ENCODE measurements around the gene NXN.

The NXN gene

GRCh38 chr17:1011760-1012735 is 32.5 kb upstream of the NXN start:
- Histone ChIP-seq H3K27me3 (ENCODE audit: insufficient read depth, low read length) (no peaks in the 10 kb centered on the region), H3K4me1 (ENCODE audit: insufficient read depth, low read length) (no peaks in the 10 kb centered on the region), H3K9ac (ENCODE audit: low read depth, low read length) (no peak overlapping the region), H3K4me3 (ENCODE audit: low read length) (no peak overlapping the region), H3K27ac (ENCODE audit: low read length) (no peak overlapping the region), H3K36me3 (ENCODE audit: insufficient read depth, low read depth, low read length) (peaks cover 14% of the 10 kb centered on the region; the same call in 1 of the 2 replicates), H3K9me3 (ENCODE audit: insufficient read depth, low read depth, low read length) (no peaks in the 10 kb centered on the region)

GRCh38 chr17:1011138-1011537 is 31.6 kb upstream of the NXN start:
- no peak overlapping the region for H3K27ac ChIP-seq (ENCODE audit: low read length)
- H3K9me3 ChIP-seq (ENCODE audit: insufficient read depth, low read depth, low read length) = no peaks in the 10 kb centered on the region
- no peak overlapping the region for H3K4me3 ChIP-seq (ENCODE audit: low read length)
- peaks cover 15% of the 10 kb centered on the region; the same call in 1 of the 2 replicates for H3K36me3 ChIP-seq (ENCODE audit: insufficient read depth, low read depth, low read length)
- no peak overlapping the region for H3K9ac ChIP-seq (ENCODE audit: low read depth, low read length)
- H3K4me1 ChIP-seq (ENCODE audit: insufficient read depth, low read length) = no peaks in the 10 kb centered on the region
- H3K27me3 ChIP-seq (ENCODE audit: insufficient read depth, low read length) = no peaks in the 10 kb centered on the region

GRCh38 chr17:1010586-1010985 is 31.0 kb upstream of the NXN start:
- Histone ChIP-seq H3K9ac (ENCODE audit: low read depth, low read length) (no peak overlapping the region), H3K27me3 (ENCODE audit: insufficient read depth, low read length) (no peaks in the 10 kb centered on the region), H3K27ac (ENCODE audit: low read length) (no peak overlapping the region), H3K36me3 (ENCODE audit: insufficient read depth, low read depth, low read length) (peaks cover 15% of the 10 kb centered on the region; the same call in 1 of the 2 replicates), H3K9me3 (ENCODE audit: insufficient read depth, low read depth, low read length) (no peaks in the 10 kb centered on the region), H3K4me1 (ENCODE audit: insufficient read depth, low read length) (no peaks in the 10 kb centered on the region), H3K4me3 (ENCODE audit: low read length) (no peak overlapping the region)

- Histone ChIP-seq H3K4me3 (ENCODE audit: low read length) (no peak overlapping the region), H3K36me3 (ENCODE audit: insufficient read depth, low read depth, low read length) (peaks cover 15% of the 10 kb centered on the region; the same call in 1 of the 2 replicates), H3K9ac (ENCODE audit: low read depth, low read length) (no peak overlapping the region), H3K27ac (ENCODE audit: low read length) (no peak overlapping the region), H3K27me3 (ENCODE audit: insufficient read depth, low read length) (no peaks in the 10 kb centered on the region), H3K4me1 (ENCODE audit: insufficient read depth, low read length) (no peaks in the 10 kb centered on the region), H3K9me3 (ENCODE audit: insufficient read depth, low read depth, low read length) (no peaks in the 10 kb centered on the region)
These were observed 30.5 kb upstream of the NXN start for GRCh38 chr17:1010086-1010450.

- H3K36me3 ChIP-seq (ENCODE audit: insufficient read depth, low read depth, low read length) = peaks cover 15% of the 10 kb centered on the region; the same call in 1 of the 2 replicates
- no peak overlapping the region for H3K9ac ChIP-seq (ENCODE audit: low read depth, low read length)
- H3K4me1 ChIP-seq (ENCODE audit: insufficient read depth, low read length) = 0 out of 2 replicates have a peak, but pooled peaks cover 3% of the 10 kb centered on the region
- no peak overlapping the region for H3K27ac ChIP-seq (ENCODE audit: low read length)
- no peak overlapping the region for H3K4me3 ChIP-seq (ENCODE audit: low read length)
- H3K9me3 ChIP-seq (ENCODE audit: insufficient read depth, low read depth, low read length) = no peaks in the 10 kb centered on the region
- H3K27me3 ChIP-seq (ENCODE audit: insufficient read depth, low read length) = no peaks in the 10 kb centered on the region
These were observed 29.9 kb upstream of the NXN start for GRCh38 chr17:1009229-1010085.

GRCh38 chr17:1008008-1008761 is 28.6 kb upstream of the NXN start:
- H3K9me3 ChIP-seq (ENCODE audit: insufficient read depth, low read depth, low read length) = no peaks in the 10 kb centered on the region
- H3K27me3 ChIP-seq (ENCODE audit: insufficient read depth, low read length) = no peaks in the 10 kb centered on the region
- no peak overlapping the region for H3K4me3 ChIP-seq (ENCODE audit: low read length)
- H3K4me1 ChIP-seq (ENCODE audit: insufficient read depth, low read length) = 0 out of 2 replicates have a peak, but pooled peaks cover 3% of the 10 kb centered on the region
- H3K36me3 ChIP-seq (ENCODE audit: insufficient read depth, low read depth, low read length) = peaks cover 20% of the 10 kb centered on the region
- H3K9ac ChIP-seq (ENCODE audit: low read depth, low read length) = no peak overlapping the region
- H3K27ac ChIP-seq (ENCODE audit: low read length) = no peak overlapping the region

GRCh38 chr17:1007310-1008007 is 27.9 kb upstream of the NXN start:
- Histone ChIP-seq H3K36me3 (ENCODE audit: insufficient read depth, low read depth, low read length) (peaks cover 27% of the 10 kb centered on the region), H3K27ac (ENCODE audit: low read length) (no peak overlapping the region), H3K4me1 (ENCODE audit: insufficient read depth, low read length) (0 out of 2 replicates have a peak, but pooled peaks cover 3% of the 10 kb centered on the region), H3K9ac (ENCODE audit: low read depth, low read length) (no peak overlapping the region), H3K4me3 (ENCODE audit: low read length) (no peak overlapping the region), H3K9me3 (ENCODE audit: insufficient read depth, low read depth, low read length) (no peaks in the 10 kb centered on the region), H3K27me3 (ENCODE audit: insufficient read depth, low read length) (no peaks in the 10 kb centered on the region)

- H3K9ac ChIP-seq (ENCODE audit: low read depth, low read length) = no peak overlapping the region
These were observed 26.5 kb upstream of the NXN start for GRCh38 chr17:1006054-1006453.

GRCh38 chr17:1005361-1005946 is 25.9 kb upstream of the NXN start:
- Histone ChIP-seq H3K9ac (ENCODE audit: low read depth, low read length) (no peak overlapping the region), H3K4me1 (ENCODE audit: insufficient read depth, low read length) (0 out of 2 replicates have a peak, but pooled peaks cover 3% of the 10 kb centered on the region), H3K27ac (ENCODE audit: low read length) (no peak overlapping the region), H3K9me3 (ENCODE audit: insufficient read depth, low read depth, low read length) (no peaks in the 10 kb centered on the region), H3K36me3 (ENCODE audit: insufficient read depth, low read depth, low read length) (peaks cover 47% of the 10 kb centered on the region), H3K27me3 (ENCODE audit: insufficient read depth, low read length) (no peaks in the 10 kb centered on the region), H3K4me3 (ENCODE audit: low read length) (no peak overlapping the region)

More at GRCh38 chr17:1006054-1006453, 26.5 kb upstream of the NXN start:
- no peaks in the 10 kb centered on the region for H3K27me3 ChIP-seq (ENCODE audit: insufficient read depth, low read length)
- H3K27ac ChIP-seq (ENCODE audit: low read length) = no peak overlapping the region
- H3K9me3 ChIP-seq (ENCODE audit: insufficient read depth, low read depth, low read length) = no peaks in the 10 kb centered on the region
- peaks cover 41% of the 10 kb centered on the region for H3K36me3 ChIP-seq (ENCODE audit: insufficient read depth, low read depth, low read length)
- no peak overlapping the region for H3K4me3 ChIP-seq (ENCODE audit: low read length)
- H3K4me1 ChIP-seq (ENCODE audit: insufficient read depth, low read length) = 0 out of 2 replicates have a peak, but pooled peaks cover 3% of the 10 kb centered on the region

GRCh38 chr17:1004769-1005295 is 25.3 kb upstream of the NXN start:
- Histone ChIP-seq H3K9me3 (ENCODE audit: insufficient read depth, low read depth, low read length) (no peaks in the 10 kb centered on the region), H3K27me3 (ENCODE audit: insufficient read depth, low read length) (no peaks in the 10 kb centered on the region), H3K4me1 (ENCODE audit: insufficient read depth, low read length) (0 out of 2 replicates have a peak, but pooled peaks cover 3% of the 10 kb centered on the region), H3K27ac (ENCODE audit: low read length) (no peak overlapping the region), H3K36me3 (ENCODE audit: insufficient read depth, low read depth, low read length) (peaks cover 44% of the 10 kb centered on the region), H3K9ac (ENCODE audit: low read depth, low read length) (no peak overlapping the region), H3K4me3 (ENCODE audit: low read length) (no peak overlapping the region)

Data from iPS-20b (cell line).